ENCODE measurements around the gene MEDAG. TPM values are rescaled to one million over a fixed set of nuclear protein-coding genes. Genes with fewer than 3 reads are reported as not detected.

The MEDAG gene
- total and polyA plus RNA-seq, 10 donors, result 0.16 to 2.7 (median 0.46) TPM; not detected in 3

DNA sequence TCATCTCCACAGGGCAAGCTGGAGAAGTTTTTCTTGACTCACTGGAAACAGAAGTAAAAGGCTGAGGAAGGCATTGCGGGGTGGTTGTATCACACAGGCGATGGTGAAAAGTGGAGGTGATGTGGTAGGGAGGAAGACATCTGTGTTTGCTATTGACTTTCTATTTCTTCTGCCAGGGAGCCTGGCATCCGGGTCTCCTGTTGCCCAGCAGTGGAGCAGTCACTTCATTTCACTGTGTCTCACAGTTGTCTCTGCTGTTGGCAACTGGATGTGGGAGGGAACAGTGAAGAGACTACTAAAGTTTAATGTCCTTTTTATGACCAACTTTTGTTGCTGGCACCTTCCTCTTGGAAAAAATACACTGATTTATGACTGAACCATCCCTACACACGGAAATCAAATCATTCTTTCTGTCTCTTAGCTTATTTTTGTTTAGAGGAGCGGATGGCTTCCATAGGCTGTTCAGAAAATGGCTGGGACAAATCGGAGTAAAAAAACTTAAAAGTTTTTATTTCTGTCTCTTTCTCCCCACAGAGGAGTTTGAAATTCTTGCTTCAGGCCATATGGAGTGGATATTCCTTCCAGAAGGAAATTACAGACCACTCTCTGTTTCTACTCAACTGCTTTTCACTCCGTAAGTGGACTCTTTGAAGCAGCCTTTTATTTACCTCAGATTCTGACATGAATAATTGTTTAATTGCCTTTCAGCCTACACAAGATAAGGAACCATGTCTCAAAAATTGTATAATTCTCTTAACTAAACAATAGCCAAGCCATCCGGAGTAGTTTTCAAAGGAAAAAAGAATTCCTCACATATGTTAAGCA lies 23.8 kb upstream of the MEDAG start:
- Histone ChIP-seq H3K36me3 (no peaks in the 10 kb centered on the region), H3K4me1 (no peaks in the 10 kb centered on the region), H3K4me3 (no peak overlapping the region), H3K27ac (no peak overlapping the region), H3K27me3 (replicated peaks in 1 of 7) (peaks cover 0 to 30% (median 0%) of the 10 kb centered on the region in 7 donors), H3K9me3 (peaks cover 0 to 20% (median 5%) of the 10 kb centered on the region in 8 donors)
- intact Hi-C loops (cut with DNase I; ENCODE audit: low total_unique reads), result no loop called here
- no peak for DNase-seq
- TF ChIP-seq POLR2AphosphoS5 (IDR thresholded peaks at IDR 0.05) (no peak), POLR2A (IDR thresholded peaks at IDR 0.05) (no peak)
- TF ChIP-seq, protein P1, sequence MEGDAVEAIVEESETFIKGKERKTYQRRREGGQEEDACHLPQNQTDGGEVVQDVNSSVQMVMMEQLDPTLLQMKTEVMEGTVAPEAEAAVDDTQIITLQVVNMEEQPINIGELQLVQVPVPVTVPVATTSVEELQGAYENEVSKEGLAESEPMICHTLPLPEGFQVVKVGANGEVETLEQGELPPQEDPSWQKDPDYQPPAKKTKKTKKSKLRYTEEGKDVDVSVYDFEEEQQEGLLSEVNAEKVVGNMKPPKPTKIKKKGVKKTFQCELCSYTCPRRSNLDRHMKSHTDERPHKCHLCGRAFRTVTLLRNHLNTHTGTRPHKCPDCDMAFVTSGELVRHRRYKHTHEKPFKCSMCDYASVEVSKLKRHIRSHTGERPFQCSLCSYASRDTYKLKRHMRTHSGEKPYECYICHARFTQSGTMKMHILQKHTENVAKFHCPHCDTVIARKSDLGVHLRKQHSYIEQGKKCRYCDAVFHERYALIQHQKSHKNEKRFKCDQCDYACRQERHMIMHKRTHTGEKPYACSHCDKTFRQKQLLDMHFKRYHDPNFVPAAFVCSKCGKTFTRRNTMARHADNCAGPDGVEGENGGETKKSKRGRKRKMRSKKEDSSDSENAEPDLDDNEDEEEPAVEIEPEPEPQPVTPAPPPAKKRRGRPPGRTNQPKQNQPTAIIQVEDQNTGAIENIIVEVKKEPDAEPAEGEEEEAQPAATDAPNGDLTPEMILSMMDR (IDR thresholded peaks at IDR 0.05 in 8 of 11, conservative IDR thresholded peaks at IDR 0.05 in 3 of 11), result no peak
- 70 to 85% (median 78%) methylated on average over 8 of the region's 8 CpGs for WGBS, 5 donors

- H3K27me3 ChIP-seq (replicated peaks in 1 of 7), result peaks cover 0 to 30% (median 0%) of the 10 kb centered on the region in 7 donors
- intact Hi-C loops (cut with DNase I; ENCODE audit: low total_unique reads), result no loop called here
- 76 to 82% (median 79%) methylated on average over 13 of the region's 13 CpGs for WGBS, 5 donors
- H3K4me3 ChIP-seq, result no peak overlapping the region
- DNase-seq, result no peak
- H3K9me3 ChIP-seq, result peaks cover 0 to 20% (median 5%) of the 10 kb centered on the region in 8 donors
- TF ChIP-seq POLR2A (IDR thresholded peaks at IDR 0.05), result no peak
- no peak for TF ChIP-seq POLR2AphosphoS5 (IDR thresholded peaks at IDR 0.05)
- TF ChIP-seq, protein P1 (IDR thresholded peaks at IDR 0.05 in 8 of 11, conservative IDR thresholded peaks at IDR 0.05 in 3 of 11), result no peak
- H3K27ac ChIP-seq, result no peak overlapping the region
- no peaks in the 10 kb centered on the region for H3K36me3 ChIP-seq
- H3K4me1 ChIP-seq, result no peaks in the 10 kb centered on the region
These were observed 22.9 kb upstream of the MEDAG start for GRCh38 chr13:30882996-30883766.

- H3K27ac ChIP-seq, result no peak overlapping the region
- peaks cover 0 to 28% (median 0%) of the 10 kb centered on the region in 7 donors for H3K27me3 ChIP-seq (replicated peaks in 1 of 7)
- H3K36me3 ChIP-seq, result no peaks in the 10 kb centered on the region
- intact Hi-C loops (cut with DNase I; ENCODE audit: low total_unique reads), result no loop called here
- H3K9me3 ChIP-seq, result peaks cover 0 to 30% (median 7%) of the 10 kb centered on the region in 8 donors
- TF ChIP-seq POLR2AphosphoS5 (IDR thresholded peaks at IDR 0.05), result no peak
- no peaks in the 10 kb centered on the region for H3K4me1 ChIP-seq
- DNase-seq, result no peak
- WGBS, 5 donors, result 76 to 90% (median 81%) methylated on average over 5 of the region's 5 CpGs
- no peak overlapping the region for H3K4me3 ChIP-seq
These were observed 21.5 kb upstream of the MEDAG start for GRCh38 chr13:30884543-30884942.

GRCh38 chr13:30889196-30889690 lies 16.8 kb upstream of the MEDAG start:
- Histone ChIP-seq H3K36me3 (no peaks in the 10 kb centered on the region), H3K27ac (no peak overlapping the region), H3K9me3 (peaks cover 0 to 21% (median 8%) of the 10 kb centered on the region in 8 donors), H3K4me3 (no peak overlapping the region), H3K27me3 (replicated peaks in 1 of 7) (peaks cover 0 to 11% (median 0%) of the 10 kb centered on the region in 7 donors), H3K4me1 (no peaks in the 10 kb centered on the region)
- intact Hi-C loops (cut with DNase I; ENCODE audit: low total_unique reads), result no loop called here
- 82 to 94% (median 88%) methylated on average over 3 of the region's 3 CpGs for WGBS, 5 donors
- DNase-seq, result no peak
- TF ChIP-seq POLR2AphosphoS5 (IDR thresholded peaks at IDR 0.05) (no peak), POLR2A (IDR thresholded peaks at IDR 0.05) (no peak)
- TF ChIP-seq, protein P1 (IDR thresholded peaks at IDR 0.05 in 8 of 11, conservative IDR thresholded peaks at IDR 0.05 in 3 of 11), result no peak
